Hepatocyte (in vitro differentiated cells): ENCODE data around the gene AGBL5. TPM values are rescaled to one million over a fixed set of nuclear protein-coding genes. Genes with fewer than 3 reads are reported as not detected.

Experiments used
- DNase-seq: peaks from one replicate; pipeline ENCODE4 v3.0.0-alpha.2; 2016; ENCODE audit warnings: low spot score
- H2AFZ ChIP-seq: fragments of 200-600 bp; sonication (generic); 2 replicates; pipeline ENCODE4 v1.6.0; 2016; ENCODE audit warnings: antibody characterized with exemption, mild to moderate bottlenecking
- H3K27ac ChIP-seq: fragments of 200-600 bp; sonication (generic); 2 replicates; pipeline ENCODE4 v1.5.1; 2016; ENCODE audit warnings: mild to moderate bottlenecking
- H3K27me3 ChIP-seq: fragments of 200-600 bp; sonication (generic); 2 replicates; pipeline ENCODE4 v1.6.1; 2016
- H3K36me3 ChIP-seq: fragments of 200-600 bp; sonication (generic); replicated peaks from 2 replicates; pipeline ENCODE4 v1.5.1; 2016; ENCODE audit warnings: low read depth; ENCODE audit not compliant: insufficient read depth
- H3K4me1 ChIP-seq: fragments of 200-600 bp; sonication (generic); 2 replicates; pipeline ENCODE4 v1.5.1; 2016; ENCODE audit warnings: mild to moderate bottlenecking, moderate library complexity; ENCODE audit not compliant: insufficient read depth
- H3K4me2 ChIP-seq: fragments of 200-600 bp; sonication (generic); 2 replicates; pipeline ENCODE4 v1.6.0; 2016
- H3K4me3 ChIP-seq: fragments of 200-600 bp; sonication (generic); 2 replicates; pipeline ENCODE4 v1.5.1; 2016; ENCODE audit warnings: mild to moderate bottlenecking
- H3K79me2 ChIP-seq: fragments of 200-600 bp; sonication (generic); 2 replicates; pipeline ENCODE4 v1.6.0; 2017; ENCODE audit warnings: mild to moderate bottlenecking
- H3K9me2 ChIP-seq: fragments of 200-600 bp; sonication (generic); replicated peaks from 2 replicates; pipeline ENCODE4 v1.6.0; 2017; ENCODE audit warnings: mild to moderate bottlenecking; ENCODE audit not compliant: insufficient read depth
- H3K9me3 ChIP-seq: fragments of 200-600 bp; sonication (generic); 2 replicates; pipeline ENCODE4 v1.5.1; 2016; ENCODE audit warnings: low read depth, mild to moderate bottlenecking
- H4K20me1 ChIP-seq: fragments of 200-600 bp; sonication (generic); 2 replicates; pipeline ENCODE4 v1.6.0; 2016; ENCODE audit warnings: mild to moderate bottlenecking; ENCODE audit not compliant: insufficient read depth, poor library complexity, severe bottlenecking
- CTCF ChIP-seq: fragments of 200-600 bp; sonication (generic); IDR thresholded peaks from 2 replicates; pipeline ENCODE4 v1.5.1; 2016; ENCODE audit warnings: antibody characterized with exemption, mild to moderate bottlenecking; ENCODE audit not compliant: poor library complexity
- EZH2 ChIP-seq: fragments of 200-600 bp; sonication (generic); IDR thresholded peaks from 2 replicates; pipeline ENCODE4 v1.6.1; 2016; ENCODE audit warnings: antibody characterized with exemption, mild to moderate bottlenecking, borderline replicate concordance
- EZH2phosphoT487 ChIP-seq: fragments of 200-600 bp; sonication (generic); IDR thresholded peaks from one replicate; pipeline ENCODE4 v1.6.1; 2018; ENCODE audit warnings: antibody characterized with exemption, mild to moderate bottlenecking, low read depth, moderate library complexity; ENCODE audit not compliant: unreplicated experiment, severe bottlenecking
- WGBS: methylation state at CpG from one replicate; pipeline ENCODE4 v1.1.6; 2016; ENCODE audit warnings: low lambda C conversion rate; ENCODE audit errors: missing lambda C conversion rate; 5-methylcytosine and 5-hydroxymethylcytosine counted together
- polyA plus RNA-seq: library from polyadenylated mRNA; unstranded; fragments of >200 nt; fragmentation: Nextera tagmentation; extraction: Ambion mirVana; gene quantifications from 2 replicates; pipeline ENCODE4 v1.2.1, GENCODE V29; 2016
- total RNA-seq: library from RNA; depleted of rRNA; stranded (reverse); fragments of >200 nt; gene quantifications from 2 replicates; pipeline ENCODE4 v1.2.3, GENCODE V29; 2014

AGBL5 gene
- total RNA-seq (12.9 and 13.8 TPM in 2 replicates), polyA plus RNA-seq (20.2 and 24.9 TPM in 2 replicates)

GRCh38 chr2:27050996-27051901, at the start of gene AGBL5:
AGBL5 (plus strand) TSS chr2:27051668; CDS start chr2:27052959, 1,291 bp downstream.
- H3K4me3 ChIP-seq = peak within 1 kb of the TSS; percentile 85
- DNase-seq = peak; percentile 96
- H3K27ac ChIP-seq = peak within 1 kb of the TSS; percentile 91
- peak within 1 kb of the TSS; percentile 51 for H2AFZ ChIP-seq
- no peaks in the 10 kb centered on the region for H4K20me1 ChIP-seq
- H3K36me3 ChIP-seq = no peaks in the 10 kb centered on the region
- TF ChIP-seq CTCF (no peak), EZH2 (no peak)
- peak within 1 kb of the TSS; percentile 83 for H3K4me2 ChIP-seq
- no peaks in the 10 kb centered on the region for H3K9me3 ChIP-seq
- no peaks in the 10 kb centered on the region for H3K9me2 ChIP-seq
- H3K27me3 ChIP-seq = no peaks in the 10 kb centered on the region
- under 1% methylated on average over 49 of the region's 67 CpGs for WGBS
- no peaks in the 10 kb centered on the region for H3K79me2 ChIP-seq
- peaks cover 12% of the 10 kb centered on the region for H3K4me1 ChIP-seq

- Histone ChIP-seq H2AFZ (no peak overlapping the region), H4K20me1 (no peaks in the 10 kb centered on the region), H3K9me2 (no peaks in the 10 kb centered on the region), H3K27ac (no peak overlapping the region), H3K4me3 (no peak overlapping the region), H3K4me2 (no peak overlapping the region), H3K36me3 (no peaks in the 10 kb centered on the region), H3K79me2 (no peaks in the 10 kb centered on the region), H3K27me3 (no peaks in the 10 kb centered on the region), H3K4me1 (peaks cover 6% of the 10 kb centered on the region), H3K9me3 (no peaks in the 10 kb centered on the region)
- DNase-seq = no peak
- 55% methylated on average over 5 of the region's 5 CpGs for WGBS
- TF ChIP-seq CTCF = no peak
- TF ChIP-seq EZH2 = no peak
- no peak for TF ChIP-seq EZH2phosphoT487
These were observed 49.5 kb upstream of the AGBL5 start for GRCh38 chr2:27001950-27002349.

GRCh38 chr2:27003007-27003406, 48.5 kb upstream of the AGBL5 start:
- H3K79me2 ChIP-seq = no peaks in the 10 kb centered on the region
- no peaks in the 10 kb centered on the region for H3K36me3 ChIP-seq
- no peaks in the 10 kb centered on the region for H4K20me1 ChIP-seq
- 92% methylated on average over 4 of the region's 4 CpGs for WGBS
- no peak for TF ChIP-seq EZH2
- TF ChIP-seq CTCF = no peak
- TF ChIP-seq EZH2phosphoT487 = no peak
- no peak overlapping the region for H3K4me3 ChIP-seq
- H3K4me2 ChIP-seq = no peak overlapping the region
- H3K9me3 ChIP-seq = no peaks in the 10 kb centered on the region
- no peak overlapping the region for H2AFZ ChIP-seq
- peaks cover 15% of the 10 kb centered on the region for H3K4me1 ChIP-seq
- no peak for DNase-seq
- H3K27me3 ChIP-seq = no peaks in the 10 kb centered on the region
- no peak overlapping the region for H3K27ac ChIP-seq
- no peaks in the 10 kb centered on the region for H3K9me2 ChIP-seq
